Germinal center (tissue), 1 donor: ENCODE results near the gene SLC15A4.

ENCODE experiments used
- DNase-seq: peaks from one replicate; pipeline ENCODE4 v3.0.0; 2012; ENCODE audit warnings: mixed read lengths, low spot score

Gene SLC15A4

DNA sequence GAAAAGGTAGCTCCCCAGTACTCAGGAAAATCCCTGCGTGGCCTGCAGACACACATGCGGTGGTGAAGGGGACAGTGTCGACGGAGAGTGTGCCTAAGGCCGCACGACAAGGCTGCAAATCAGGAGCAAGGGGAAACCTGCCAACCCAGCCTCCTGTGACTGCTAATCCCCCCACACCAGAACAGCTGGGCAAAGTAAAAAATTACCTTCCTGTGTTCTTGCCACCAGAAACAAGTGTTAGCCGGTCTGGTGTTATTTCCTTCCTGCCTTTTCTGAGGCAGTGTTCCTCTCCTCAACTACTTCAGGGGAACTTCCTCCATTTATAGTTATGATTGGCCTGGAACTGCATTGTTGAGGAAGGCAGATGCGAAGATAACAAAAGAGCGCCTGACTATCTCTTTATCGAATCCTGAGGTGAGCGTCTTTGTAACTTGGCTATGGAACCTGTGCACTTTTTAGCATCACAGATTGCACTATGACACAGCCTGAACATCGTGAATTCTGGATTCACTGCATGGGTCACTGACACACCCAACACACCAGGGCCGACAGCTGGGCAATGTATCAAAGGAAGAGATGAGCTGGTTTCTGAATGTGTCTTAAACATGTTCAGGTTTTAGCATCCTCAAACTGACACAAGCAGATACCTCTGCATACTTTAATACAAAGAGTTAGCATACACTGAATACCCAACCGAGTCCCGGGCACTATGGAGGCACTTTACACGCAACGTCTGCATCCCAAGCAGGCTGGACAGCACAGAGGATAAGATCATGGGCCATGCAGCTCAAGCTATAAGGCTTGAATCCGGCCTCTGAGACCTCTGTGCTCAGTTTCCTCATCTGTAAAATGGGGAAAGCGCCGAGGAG, 28.9 kb downstream of the SLC15A4 start:
- DNase-seq: peak; percentile 45

DNA sequence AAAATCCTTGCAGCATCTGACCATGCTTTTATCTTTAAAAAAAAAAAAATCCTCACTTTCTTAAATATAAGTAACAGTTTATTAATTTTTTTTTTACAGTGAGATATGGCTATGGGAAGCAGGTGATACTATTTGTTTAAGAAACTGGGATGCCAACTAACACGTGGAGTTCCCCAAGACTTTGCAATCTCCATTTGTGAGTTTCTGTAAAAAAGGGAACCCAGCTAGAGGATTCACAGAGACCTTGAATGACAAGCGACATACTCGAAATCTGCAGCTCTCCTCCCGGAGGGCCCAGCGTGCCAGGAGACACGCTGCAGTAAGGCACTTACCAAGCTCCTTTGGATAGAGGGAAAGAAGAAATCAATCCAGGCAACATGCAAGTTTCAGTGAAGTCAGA, 30.1 kb downstream of the SLC15A4 start:
- no peak for DNase-seq

DNA sequence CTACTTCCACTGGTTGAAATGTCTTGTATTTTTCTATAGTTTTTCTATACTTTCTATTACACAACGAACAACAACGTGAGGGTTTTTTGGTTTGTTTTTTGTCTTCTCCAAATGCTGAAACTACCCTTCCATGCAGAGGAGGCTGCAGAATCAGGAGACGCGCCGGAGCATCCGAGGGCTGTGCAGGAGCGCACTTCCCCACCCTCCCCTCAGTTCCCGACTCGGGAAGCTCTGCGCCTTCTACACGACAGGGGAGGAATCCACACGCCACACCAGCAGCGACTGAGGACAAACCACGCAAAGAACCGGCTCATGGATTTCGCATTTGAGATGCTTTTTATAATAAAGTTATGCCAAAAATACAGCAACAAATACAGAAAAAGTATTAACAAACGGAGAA, 30.9 kb downstream of the SLC15A4 start:
- DNase-seq: no peak

DNA sequence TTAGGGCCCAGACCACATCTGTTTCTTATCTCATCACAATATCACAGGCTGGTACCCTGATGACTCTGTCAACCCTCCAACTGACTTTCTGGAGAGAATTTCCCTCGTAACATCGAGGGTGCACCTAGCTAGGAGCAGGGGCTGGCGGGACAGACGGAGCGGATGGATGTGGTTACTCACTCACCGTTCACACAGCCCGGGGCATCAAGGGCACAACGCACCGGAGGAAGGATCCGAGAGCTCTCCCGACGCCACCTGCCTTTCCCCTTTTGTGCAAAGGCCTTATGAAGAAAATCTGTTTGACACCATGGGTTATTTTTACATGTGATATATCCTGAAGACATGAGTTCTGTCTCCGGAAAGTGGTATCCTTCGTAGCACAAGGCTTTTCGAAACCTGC, 31.4 kb downstream of the SLC15A4 start:
- no peak for DNase-seq

DNA sequence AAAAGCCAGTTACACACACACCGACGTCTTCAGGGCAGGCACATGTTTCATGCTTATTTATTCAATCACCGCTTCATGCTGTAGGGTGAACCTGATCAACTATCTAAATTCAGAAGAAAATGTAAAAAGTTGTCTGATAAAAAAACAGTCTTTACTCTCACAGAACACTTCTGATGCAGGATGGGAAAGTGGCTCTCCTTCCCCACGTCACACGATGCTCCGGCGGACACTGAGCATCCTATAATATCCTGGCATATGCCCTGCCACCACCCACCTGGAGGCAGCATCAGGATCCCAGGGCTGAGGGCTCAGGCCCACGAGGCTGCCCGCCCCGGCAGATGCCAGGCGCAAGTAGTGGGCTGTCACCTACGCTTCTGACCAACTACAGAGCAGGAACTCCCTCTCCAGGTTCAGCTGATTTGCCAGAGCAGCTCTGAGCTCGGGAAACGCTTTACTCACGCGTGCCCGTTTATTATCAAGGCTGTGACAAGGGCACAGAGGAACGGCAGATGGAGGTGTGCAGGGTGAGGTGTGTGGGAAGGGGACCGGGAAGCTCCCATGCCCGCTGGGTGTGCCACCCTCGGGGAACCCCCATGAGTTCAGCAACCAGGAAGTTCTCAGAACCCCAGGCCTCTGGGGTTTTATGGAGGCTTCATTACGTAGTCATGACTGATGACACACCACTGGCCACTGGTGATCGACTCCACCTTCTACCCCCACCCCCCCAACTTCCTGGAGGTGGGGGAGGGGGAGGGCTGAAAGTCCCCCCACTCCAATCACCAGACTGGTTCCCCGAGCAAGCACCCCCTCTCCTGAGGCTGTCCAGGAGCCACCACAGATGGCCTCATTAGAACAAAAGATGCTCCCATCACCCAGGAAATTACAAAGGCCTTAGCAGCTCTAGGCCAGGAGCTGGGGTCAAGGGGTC, 32.1 kb downstream of the SLC15A4 start:
- DNase-seq: no peak

DNA sequence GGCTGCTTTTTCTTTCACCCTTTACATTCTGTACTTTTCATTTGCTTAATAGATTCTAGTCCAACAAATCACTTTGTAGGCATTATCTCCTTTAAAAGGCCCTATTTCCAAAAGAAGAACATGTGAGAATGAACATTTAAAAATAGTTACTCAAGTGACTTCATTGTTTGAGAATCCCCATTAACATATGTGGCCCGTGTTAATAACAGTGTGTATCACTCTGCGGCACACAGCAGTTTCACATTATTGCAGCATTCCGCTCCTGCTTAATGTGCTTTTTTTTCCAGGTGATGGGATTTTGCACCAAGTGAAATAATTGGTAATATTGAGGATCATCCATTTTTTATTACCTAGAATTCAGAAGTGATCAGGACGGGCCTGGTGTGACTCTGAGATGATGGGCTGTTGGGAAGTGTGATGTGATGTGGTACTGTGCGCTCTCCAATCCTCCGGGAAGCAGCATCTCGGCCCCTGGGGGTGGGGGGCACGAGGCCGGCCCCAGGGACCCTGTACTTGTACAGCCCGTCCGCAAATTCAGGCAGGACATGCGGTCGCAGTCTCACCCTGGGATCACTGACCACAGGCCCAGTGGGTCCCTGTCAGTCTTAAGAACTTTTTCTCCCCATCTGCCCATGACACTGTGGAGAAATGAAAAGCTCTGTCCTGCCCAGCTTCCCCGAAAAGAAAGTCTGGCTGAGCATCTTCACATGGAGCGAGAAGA, 32.9 kb downstream of the SLC15A4 start:
- no peak for DNase-seq

DNA sequence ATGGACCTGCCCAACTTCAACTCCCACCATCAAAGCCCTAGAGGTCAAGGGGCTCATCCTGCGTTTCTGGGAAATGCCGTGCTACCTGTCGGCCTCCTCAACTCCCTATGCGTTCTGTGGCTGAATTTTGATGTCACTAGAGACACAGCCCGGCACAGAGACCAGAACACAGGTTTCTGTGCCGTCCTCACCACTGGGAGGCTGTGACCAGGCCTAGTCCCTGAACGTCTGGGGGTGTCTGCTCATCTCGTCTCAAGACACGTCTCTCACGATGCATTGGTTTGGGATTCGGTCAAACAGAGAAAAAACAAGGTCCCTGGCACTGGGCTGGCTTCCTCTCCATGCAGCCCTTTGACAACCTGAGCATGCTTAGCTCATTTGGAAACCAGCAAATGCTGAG, 33.5 kb downstream of the SLC15A4 start:
- no peak for DNase-seq

DNA sequence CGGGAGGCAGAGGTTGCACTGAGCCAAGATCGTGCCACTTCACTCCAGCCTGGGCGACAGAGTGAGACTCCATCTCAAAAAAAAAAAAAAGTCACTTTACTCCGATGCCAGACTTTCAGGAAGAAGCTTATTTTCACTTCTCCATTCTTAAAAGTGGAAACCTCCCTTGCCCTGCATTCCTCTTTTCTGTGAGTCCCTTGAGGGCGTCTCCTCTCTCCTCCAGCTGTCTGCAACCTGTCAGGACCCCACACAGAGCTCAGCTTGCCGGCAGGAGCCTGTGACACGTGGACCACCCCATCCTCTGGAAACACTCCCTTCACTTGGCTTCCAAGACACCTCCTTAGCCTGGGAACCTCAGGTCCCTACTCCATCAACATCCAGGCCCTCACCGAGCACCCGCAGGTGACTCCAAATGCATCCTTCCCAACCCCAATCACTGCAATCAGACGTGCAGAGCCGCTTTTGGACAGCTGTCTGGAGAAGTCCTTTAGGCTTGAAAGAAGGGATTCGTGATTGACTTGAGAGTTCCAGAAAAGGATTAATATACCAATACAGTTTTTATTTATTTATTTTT, 34.3 kb downstream of the SLC15A4 start:
- DNase-seq: peak; percentile 54

DNA sequence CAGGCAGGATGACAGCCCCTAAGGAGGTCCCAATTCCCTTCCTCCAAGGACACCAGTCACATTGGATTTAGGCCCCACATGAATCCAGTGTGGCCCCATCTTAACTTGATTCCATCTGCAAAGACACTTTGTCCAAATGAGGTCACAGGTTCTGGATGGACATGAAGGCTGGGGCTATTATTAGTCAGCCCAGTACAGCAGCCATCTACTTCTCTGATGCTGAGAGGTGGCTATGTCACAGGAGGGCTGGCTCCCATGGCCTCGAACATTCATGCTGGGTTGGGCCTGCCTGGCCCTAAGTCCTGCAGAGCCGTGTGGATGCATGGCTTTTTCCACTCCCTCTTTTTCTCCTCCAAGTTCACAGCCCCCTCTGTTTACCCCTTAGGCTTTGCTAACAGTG, 35.9 kb downstream of the SLC15A4 start:
- no peak for DNase-seq

DNA sequence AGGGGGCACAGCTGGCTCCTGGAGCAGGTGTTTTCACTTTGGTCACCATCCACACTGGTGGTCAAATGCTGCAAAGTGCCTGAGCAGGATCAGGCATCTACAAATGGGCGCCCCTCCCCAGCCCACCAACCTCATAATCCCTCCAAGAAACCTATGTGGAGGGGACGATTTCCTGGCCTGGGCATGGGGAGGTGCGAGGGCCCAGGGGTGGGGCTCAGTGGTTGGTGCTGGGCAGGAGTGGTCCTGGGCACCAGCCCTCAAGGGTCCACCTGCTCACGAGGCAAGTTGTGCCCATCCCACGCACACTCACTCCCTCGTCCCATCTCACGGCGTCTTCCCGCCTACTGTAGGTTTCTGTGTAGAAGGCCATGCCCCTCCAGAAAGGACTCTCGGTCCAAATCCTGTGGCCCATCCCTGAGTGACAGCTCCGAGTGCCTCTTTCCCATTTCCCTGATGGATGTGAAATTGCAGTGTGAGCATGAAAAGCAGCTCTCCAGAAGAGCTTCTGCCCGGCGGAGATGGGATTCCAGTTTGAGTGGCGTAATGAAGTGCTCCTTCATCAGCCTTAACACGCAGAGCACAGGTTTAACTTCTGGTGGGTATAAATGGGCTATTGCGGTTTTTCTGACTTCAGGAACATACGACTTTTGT, 36.9 kb downstream of the SLC15A4 start:
- DNase-seq: no peak

DNA sequence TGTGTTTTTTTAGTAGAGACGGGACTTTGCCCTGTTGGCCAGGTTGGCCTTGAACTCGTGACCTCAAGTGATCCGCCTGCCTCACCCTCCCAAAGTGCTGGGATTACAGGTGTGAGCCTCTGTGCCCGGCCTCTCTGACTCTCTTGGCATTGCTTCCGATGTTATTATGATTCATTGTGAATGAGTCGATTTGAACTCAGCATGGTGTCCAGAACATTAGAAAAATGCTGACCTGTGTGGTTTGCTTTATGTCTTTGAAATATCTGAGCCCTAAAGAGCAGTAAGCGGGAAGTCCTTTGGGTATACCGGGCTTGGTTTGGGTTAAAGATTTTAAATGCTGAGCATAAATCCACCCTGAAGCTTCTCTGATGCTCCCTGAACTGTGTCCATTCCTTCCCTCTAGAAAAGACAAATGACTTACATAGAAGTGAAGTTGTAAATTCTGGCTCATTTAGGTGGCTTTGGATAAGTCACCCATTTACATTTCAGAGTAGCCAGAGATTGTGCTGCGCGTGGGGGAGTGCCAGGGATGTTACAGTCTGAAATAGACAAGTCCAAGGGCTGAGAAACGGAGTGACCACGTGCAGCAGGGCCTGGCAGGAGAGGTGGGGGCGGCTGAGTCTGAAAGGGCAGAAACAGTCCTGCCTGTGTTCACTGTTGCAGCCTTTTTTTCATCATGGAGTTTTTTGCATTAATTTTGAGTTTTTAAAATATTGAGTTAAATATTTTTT, 39.6 kb downstream of the SLC15A4 start:
- no peak for DNase-seq

DNA sequence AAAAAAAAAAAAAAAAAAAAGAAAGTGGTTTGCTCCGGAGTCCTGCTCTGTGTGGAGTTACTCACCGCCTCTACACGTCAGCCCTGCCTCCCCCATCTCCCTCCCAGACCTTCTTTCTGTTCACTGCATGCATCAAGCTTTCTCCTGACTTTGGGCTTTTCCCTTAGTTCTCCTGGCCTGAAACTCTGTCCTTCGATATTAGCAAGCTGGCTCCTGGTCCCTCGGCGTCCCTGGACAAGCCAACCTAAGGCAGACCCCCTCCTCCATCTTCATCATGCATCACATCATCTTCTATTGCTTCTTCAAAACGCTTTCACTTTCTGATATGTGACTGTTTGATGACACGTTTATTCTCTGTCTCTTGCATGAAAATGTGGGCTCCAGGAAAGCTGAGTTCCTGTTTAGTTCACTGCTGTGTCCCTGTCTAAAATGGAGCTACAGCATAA, 40.6 kb downstream of the SLC15A4 start:
- peak; percentile 57 for DNase-seq

DNA sequence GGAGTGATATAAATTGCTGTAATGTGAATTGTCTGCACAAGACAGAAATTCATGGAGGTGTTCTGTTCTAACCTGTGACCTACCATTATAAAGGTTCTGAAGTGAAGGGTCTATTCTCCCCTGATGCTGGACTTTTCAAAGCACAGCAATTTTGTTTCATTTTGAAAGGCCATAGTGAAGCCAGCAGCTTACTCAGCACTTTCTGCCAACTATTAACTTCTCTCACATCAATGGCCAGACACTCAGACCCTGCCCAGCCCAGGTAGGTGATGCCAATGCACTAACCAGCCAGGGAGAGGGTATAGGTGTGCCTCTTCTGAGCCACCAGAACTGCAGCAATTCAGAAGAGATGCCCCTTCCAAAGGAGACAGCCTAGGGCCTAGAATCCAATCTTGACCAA, 43.9 kb downstream of the SLC15A4 start:
- DNase-seq: no peak

DNA sequence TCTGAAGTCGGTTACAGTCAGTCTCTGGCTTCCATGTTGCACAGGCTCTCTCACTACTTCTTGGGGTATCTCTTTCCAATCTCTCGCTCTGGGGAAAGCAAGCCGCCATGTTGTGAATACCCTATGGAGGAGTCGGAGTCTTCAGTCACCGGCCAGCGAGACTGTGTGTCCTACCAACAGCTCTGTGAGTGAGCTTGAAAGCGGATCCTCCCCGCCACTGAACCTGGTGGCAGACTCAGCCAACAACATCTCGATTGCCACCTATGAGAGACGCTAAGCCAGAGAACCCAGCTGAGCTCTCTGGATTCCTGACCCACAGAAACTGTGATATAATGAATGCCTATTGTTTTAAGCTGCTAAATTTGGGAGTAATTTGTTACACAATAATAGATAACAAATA, 51.5 kb downstream of the SLC15A4 start:
- no peak for DNase-seq

DNA sequence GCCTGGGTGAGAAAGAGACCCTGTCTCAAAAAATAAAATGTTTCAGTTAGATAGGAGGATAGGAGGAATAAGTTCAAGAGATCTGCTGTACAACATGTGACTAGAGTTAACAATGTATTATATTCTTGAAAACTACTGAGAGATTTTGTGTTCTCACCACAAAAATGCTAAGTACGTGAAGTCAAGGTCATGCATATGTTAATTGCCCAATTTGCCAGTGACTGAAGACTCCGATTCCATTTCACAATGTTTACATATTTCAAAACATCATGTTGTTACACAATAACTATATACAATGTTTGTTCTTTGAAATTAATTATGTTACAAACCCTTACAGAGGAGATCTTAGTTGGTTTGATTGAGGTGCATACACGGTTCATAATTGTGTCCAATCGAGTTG, 52.1 kb downstream of the SLC15A4 start:
- DNase-seq: no peak

DNA sequence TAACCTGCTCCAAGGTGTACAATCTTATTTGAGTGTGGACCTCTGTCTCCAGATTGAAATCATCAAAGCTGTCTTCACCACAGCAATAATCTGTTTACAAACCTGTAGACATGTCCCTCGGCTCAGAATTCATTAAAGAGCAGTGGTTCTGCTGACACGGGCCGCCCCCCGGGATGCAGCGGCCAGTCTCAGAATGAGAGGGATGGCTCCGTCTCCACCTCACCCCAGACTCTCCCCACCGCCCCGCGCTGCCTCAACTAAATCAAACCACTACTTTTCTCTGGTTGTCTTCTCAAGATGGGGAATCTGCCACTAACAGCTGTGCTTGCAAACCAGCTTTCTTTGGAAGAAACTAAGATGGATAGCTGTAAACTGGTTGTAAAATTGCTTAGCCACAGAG, 56.2 kb downstream of the SLC15A4 start:
- DNase-seq: no peak

DNA sequence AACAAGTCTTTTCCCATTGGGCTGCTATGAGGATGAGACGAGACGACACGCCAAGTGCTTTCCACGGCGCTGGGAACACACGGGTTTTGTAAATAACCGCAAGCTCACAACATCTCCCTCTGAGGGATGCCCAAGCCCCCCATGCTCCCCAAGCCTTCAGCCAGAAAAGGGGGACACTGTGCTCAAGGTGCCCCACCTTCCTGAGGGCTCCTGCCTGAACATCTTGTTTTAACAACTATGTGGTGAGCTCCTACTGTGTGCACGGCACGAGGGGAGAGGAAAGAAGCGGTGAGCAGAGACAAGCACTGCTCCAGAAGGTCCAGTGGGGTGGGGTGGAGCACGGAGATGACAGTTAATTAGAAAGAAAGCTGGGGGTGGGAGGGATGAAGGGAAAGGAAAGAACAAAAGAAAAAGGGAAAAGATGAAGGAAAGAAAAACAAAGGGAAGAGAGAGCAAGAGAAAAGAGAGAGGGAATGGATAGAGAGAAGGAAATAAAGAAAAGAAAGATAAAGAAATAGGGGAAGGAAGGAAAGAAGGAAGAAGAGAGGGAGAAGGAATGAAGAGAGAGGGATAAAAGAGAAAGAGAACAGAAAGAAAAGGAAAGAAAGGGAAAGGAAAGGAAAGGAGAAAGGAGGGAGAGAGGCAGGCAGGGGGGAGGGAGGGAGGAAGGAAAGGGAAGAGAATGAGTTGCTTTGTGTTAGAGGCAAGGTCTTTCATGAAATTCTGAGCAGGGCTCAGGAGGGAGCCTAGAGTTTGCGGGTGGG, 56.8 kb downstream of the SLC15A4 start:
- no peak for DNase-seq

DNA sequence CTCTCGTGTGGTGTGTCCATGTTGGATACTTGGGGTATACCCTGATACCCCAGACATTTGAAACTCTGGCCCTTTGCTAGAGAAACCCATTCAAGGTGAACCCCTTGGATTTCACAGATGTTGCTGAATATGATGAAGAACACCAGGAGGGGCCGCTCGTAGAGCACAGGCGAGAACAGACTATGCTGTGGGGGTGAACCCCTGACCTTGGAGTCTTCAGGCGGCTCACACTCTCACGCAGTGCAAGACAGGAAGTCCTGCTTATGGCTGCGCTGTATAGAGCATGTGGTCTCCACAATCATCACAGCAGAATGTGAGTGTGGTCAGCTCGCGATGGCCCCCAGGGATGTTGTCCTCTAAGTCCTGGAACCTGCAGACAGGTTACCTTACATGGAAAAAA, 60.4 kb downstream of the SLC15A4 start:
- DNase-seq: no peak

DNA sequence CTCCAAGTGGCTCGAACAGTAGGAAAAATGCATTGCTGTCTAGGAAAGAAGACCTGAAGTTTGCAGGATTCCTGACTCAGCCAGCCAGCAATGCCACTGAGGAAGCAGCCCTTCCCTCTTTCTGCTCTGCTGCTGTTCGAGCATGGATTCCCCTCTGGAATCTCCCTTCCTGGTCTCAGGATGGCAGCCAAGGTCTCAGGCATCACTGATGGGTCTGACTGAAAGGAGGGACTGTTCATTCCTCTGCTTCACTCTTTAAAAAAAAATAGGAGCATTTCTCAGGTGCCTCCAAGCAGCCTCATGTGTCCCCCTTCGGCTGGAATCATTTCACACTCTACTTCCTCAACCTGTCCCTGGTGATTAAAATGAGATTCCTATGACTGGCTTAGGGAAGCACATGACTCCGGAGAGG, 62.4 kb downstream of the SLC15A4 start:
- no peak for DNase-seq

DNA sequence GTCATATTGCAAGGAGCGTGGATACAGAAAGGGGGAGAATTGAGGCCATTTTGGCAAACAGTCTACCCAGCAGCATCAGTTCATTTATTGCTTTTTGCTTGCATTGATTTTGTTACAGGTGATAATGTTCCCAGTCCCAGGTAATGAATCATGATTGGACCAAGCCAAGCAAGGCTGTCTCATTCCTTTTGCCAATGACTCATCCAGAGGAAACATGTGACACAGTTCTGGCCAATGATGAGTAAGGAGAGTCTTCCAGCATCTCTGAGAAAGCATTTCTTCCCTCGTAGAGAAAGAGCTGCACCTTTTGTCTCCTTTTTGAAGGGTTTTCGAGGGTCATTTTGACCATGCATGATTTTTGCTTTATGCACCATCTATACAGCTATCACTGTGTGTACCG, 68.2 kb downstream of the SLC15A4 start:
- DNase-seq: no peak
